Adipocyte (in vitro differentiated cells): Measurements from ENCODE around the gene GCK.

ENCODE experiments used
- DNase-seq: peaks from one replicate; pipeline ENCODE4 v3.0.0-alpha.2; 2015; ENCODE audit warnings: low read depth
- H3K27me3 ChIP-seq: replicated peaks from 2 replicates; pipeline ENCODE4 v1.7.0; 2013; ENCODE audit warnings: mild to moderate bottlenecking, low read length, moderate library complexity; ENCODE audit not compliant: control insufficient read depth, insufficient read depth
- H3K36me3 ChIP-seq: 2 replicates; pipeline ENCODE4 v1.7.0; 2013; ENCODE audit warnings: low read length, mild to moderate bottlenecking, moderate library complexity; ENCODE audit not compliant: control insufficient read depth, insufficient read depth, severe bottlenecking
- H3K4me1 ChIP-seq: 2 replicates; pipeline ENCODE4 v1.7.0; 2013; ENCODE audit warnings: mild to moderate bottlenecking, low read length, moderate library complexity; ENCODE audit not compliant: control insufficient read depth, insufficient read depth
- H3K4me3 ChIP-seq: 2 replicates; pipeline ENCODE4 v1.7.0; 2013; ENCODE audit warnings: mild to moderate bottlenecking, low read length, moderate library complexity
- H3K9ac ChIP-seq: 2 replicates; pipeline ENCODE4 v1.7.0; 2013; ENCODE audit warnings: mild to moderate bottlenecking, low read length, moderate library complexity
- H3K9me3 ChIP-seq: 2 replicates; pipeline ENCODE4 v1.7.0; 2013; ENCODE audit warnings: mild to moderate bottlenecking, low read length, moderate library complexity; ENCODE audit not compliant: control insufficient read depth

The GCK gene

GRCh38 chr7:44229546-44230105 is 40.4 kb upstream of the GCK start:
- no peak for DNase-seq
- Histone ChIP-seq H3K4me3 (no peak overlapping the region), H3K9ac (no peak overlapping the region), H3K9me3 (no peaks in the 10 kb centered on the region), H3K27me3 (peaks cover 20% of the 10 kb centered on the region), H3K36me3 (no peaks in the 10 kb centered on the region), H3K4me1 (no peaks in the 10 kb centered on the region)

GRCh38 chr7:44228571-44229350 is 39.5 kb upstream of the GCK start:
- no peak for DNase-seq
- H3K9me3 ChIP-seq = no peaks in the 10 kb centered on the region
- H3K9ac ChIP-seq = no peak overlapping the region
- no peaks in the 10 kb centered on the region for H3K36me3 ChIP-seq
- H3K4me1 ChIP-seq = no peaks in the 10 kb centered on the region
- H3K27me3 ChIP-seq = peaks cover 27% of the 10 kb centered on the region
- H3K4me3 ChIP-seq = no peak overlapping the region

GRCh38 chr7:44227911-44228310 is 38.7 kb upstream of the GCK start:
- H3K4me3 ChIP-seq = no peak overlapping the region

GRCh38 chr7:44226396-44226753 is 37.1 kb upstream of the GCK start:
- no peak for DNase-seq
- H3K4me3 ChIP-seq = no peak overlapping the region
- no peaks in the 10 kb centered on the region for H3K36me3 ChIP-seq

More at GRCh38 chr7:44227911-44228310, 38.7 kb upstream of the GCK start:
- H3K9ac ChIP-seq = no peak overlapping the region
- DNase-seq = no peak
- no peaks in the 10 kb centered on the region for H3K4me1 ChIP-seq
- H3K27me3 ChIP-seq = peaks cover 29% of the 10 kb centered on the region
- H3K9me3 ChIP-seq = no peaks in the 10 kb centered on the region
- no peaks in the 10 kb centered on the region for H3K36me3 ChIP-seq

GRCh38 chr7:44225566-44226395 is 36.5 kb upstream of the GCK start:
- no peak for DNase-seq
- Histone ChIP-seq H3K9me3 (no peaks in the 10 kb centered on the region), H3K4me3 (no peak overlapping the region), H3K4me1 (no peaks in the 10 kb centered on the region), H3K27me3 (peaks cover 29% of the 10 kb centered on the region), H3K36me3 (no peaks in the 10 kb centered on the region), H3K9ac (no peak overlapping the region)

More at GRCh38 chr7:44226396-44226753, 37.1 kb upstream of the GCK start:
- Histone ChIP-seq H3K9me3 (no peaks in the 10 kb centered on the region), H3K27me3 (peaks cover 29% of the 10 kb centered on the region), H3K9ac (no peak overlapping the region), H3K4me1 (no peaks in the 10 kb centered on the region)

- Histone ChIP-seq H3K27me3 (peaks cover 29% of the 10 kb centered on the region), H3K4me1 (no peaks in the 10 kb centered on the region), H3K4me3 (no peak overlapping the region), H3K9me3 (no peaks in the 10 kb centered on the region), H3K9ac (no peak overlapping the region), H3K36me3 (no peaks in the 10 kb centered on the region)
- DNase-seq = no peak
Measured at GRCh38 chr7:44224974-44225565, 35.8 kb upstream of the GCK start.

GRCh38 chr7:44224080-44224973 is 35.1 kb upstream of the GCK start:
- no peaks in the 10 kb centered on the region for H3K4me1 ChIP-seq
- no peak overlapping the region for H3K9ac ChIP-seq
- H3K4me3 ChIP-seq = no peak overlapping the region
- no peak for DNase-seq
- H3K36me3 ChIP-seq = no peaks in the 10 kb centered on the region
- H3K9me3 ChIP-seq = no peaks in the 10 kb centered on the region
- peaks cover 29% of the 10 kb centered on the region for H3K27me3 ChIP-seq

- peaks cover 29% of the 10 kb centered on the region for H3K27me3 ChIP-seq
- no peaks in the 10 kb centered on the region for H3K4me1 ChIP-seq
- no peaks in the 10 kb centered on the region for H3K36me3 ChIP-seq
- H3K9ac ChIP-seq = no peak overlapping the region
- no peak for DNase-seq
- H3K9me3 ChIP-seq = peaks cover 6% of the 10 kb centered on the region
- H3K4me3 ChIP-seq = no peak overlapping the region
Measured at GRCh38 chr7:44223362-44224079, 34.3 kb upstream of the GCK start.

- no peak for DNase-seq
- Histone ChIP-seq H3K9ac (no peak overlapping the region), H3K36me3 (no peaks in the 10 kb centered on the region), H3K4me3 (no peak overlapping the region), H3K4me1 (no peaks in the 10 kb centered on the region), H3K27me3 (peaks cover 23% of the 10 kb centered on the region), H3K9me3 (peaks cover 6% of the 10 kb centered on the region)
Measured at GRCh38 chr7:44222776-44223261, 33.6 kb upstream of the GCK start.

- Histone ChIP-seq H3K36me3 (no peaks in the 10 kb centered on the region), H3K9me3 (peaks cover 6% of the 10 kb centered on the region), H3K4me3 (no peak overlapping the region), H3K4me1 (no peaks in the 10 kb centered on the region), H3K27me3 (peaks cover 23% of the 10 kb centered on the region), H3K9ac (no peak overlapping the region)
- no peak for DNase-seq
Measured at GRCh38 chr7:44222074-44222473, 32.8 kb upstream of the GCK start.
